Measurements from ENCODE around the gene ARID5A.

DNA sequence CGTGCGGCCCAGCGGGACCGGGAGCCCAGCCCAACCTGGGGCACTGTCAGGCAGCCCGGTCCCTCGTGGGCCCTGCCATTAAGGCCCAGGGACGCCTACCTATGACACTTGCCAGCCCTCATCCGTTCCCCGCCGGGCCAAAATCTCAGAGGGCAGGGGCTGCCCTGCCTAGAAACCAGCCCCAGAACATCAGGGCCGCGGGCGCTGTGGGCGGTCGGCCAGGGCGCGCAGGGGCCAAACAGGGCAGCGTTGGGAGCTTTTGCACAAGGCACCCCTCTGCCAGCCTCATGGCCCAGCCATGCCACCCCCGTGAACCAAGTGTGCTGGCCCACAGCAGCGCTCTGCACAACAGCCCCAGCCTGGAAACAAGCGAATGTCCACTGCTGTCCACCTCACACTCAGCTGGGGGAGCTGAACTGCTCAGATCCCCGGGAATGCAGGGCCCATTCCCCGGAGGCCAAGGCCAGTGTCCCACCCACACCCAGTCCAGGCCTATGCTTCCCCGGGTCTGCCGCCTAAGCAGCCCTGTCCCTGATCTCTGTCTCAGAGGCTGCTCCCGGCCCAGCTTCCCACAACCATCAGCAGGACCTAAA lies 27.9 kb upstream of the ARID5A start:
- TF ChIP-seq TAF1 (IDR thresholded peaks at IDR 0.05; ENCODE audit: low read depth, low read length), result no peak
- TF ChIP-seq POLR2AphosphoS5 (IDR thresholded peaks at IDR 0.05; ENCODE audit: low read depth, low read length), result no peak
- no peak for TF ChIP-seq POLR2A (IDR thresholded peaks at IDR 0.05; ENCODE audit: low read depth, low read length)
- TF ChIP-seq PAX5 (IDR thresholded peaks at IDR 0.05; ENCODE audit: insufficient read depth, low read length, severe bottlenecking), result no peak
- no peak for TF ChIP-seq POU2F2 (IDR thresholded peaks at IDR 0.05; ENCODE audit: low read depth, low read length)
